Measurements from ENCODE around the gene C20orf173.

DNA sequence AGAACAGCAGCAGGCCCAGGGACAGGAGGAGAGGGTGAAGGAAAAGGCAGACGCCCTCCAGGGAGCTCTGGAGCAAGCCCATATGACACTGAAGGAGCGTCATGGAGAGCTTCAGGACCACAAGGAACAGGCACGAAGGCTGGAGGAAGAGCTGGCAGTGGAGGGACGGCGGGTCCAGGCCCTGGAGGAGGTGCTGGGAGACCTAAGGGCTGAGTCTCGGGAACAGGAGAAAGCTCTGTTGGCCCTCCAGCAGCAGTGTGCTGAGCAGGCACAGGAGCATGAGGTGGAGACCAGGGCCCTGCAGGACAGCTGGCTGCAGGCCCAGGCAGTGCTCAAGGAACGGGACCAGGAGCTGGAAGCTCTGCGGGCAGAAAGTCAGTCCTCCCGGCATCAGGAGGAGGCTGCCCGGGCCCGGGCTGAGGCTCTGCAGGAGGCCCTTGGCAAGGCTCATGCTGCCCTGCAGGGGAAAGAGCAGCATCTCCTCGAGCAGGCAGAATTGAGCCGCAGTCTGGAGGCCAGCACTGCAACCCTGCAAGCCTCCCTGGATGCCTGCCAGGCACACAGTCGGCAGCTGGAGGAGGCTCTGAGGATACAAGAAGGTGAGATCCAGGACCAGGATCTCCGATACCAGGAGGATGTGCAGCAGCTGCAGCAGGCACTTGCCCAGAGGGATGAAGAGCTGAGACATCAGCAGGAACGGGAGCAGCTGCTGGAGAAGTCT is 25.5 kb downstream of the C20orf173 start:
- TF ChIP-seq, protein P1, sequence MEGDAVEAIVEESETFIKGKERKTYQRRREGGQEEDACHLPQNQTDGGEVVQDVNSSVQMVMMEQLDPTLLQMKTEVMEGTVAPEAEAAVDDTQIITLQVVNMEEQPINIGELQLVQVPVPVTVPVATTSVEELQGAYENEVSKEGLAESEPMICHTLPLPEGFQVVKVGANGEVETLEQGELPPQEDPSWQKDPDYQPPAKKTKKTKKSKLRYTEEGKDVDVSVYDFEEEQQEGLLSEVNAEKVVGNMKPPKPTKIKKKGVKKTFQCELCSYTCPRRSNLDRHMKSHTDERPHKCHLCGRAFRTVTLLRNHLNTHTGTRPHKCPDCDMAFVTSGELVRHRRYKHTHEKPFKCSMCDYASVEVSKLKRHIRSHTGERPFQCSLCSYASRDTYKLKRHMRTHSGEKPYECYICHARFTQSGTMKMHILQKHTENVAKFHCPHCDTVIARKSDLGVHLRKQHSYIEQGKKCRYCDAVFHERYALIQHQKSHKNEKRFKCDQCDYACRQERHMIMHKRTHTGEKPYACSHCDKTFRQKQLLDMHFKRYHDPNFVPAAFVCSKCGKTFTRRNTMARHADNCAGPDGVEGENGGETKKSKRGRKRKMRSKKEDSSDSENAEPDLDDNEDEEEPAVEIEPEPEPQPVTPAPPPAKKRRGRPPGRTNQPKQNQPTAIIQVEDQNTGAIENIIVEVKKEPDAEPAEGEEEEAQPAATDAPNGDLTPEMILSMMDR (IDR thresholded peaks at IDR 0.05), result no peak
- TF ChIP-seq, protein P2, sequence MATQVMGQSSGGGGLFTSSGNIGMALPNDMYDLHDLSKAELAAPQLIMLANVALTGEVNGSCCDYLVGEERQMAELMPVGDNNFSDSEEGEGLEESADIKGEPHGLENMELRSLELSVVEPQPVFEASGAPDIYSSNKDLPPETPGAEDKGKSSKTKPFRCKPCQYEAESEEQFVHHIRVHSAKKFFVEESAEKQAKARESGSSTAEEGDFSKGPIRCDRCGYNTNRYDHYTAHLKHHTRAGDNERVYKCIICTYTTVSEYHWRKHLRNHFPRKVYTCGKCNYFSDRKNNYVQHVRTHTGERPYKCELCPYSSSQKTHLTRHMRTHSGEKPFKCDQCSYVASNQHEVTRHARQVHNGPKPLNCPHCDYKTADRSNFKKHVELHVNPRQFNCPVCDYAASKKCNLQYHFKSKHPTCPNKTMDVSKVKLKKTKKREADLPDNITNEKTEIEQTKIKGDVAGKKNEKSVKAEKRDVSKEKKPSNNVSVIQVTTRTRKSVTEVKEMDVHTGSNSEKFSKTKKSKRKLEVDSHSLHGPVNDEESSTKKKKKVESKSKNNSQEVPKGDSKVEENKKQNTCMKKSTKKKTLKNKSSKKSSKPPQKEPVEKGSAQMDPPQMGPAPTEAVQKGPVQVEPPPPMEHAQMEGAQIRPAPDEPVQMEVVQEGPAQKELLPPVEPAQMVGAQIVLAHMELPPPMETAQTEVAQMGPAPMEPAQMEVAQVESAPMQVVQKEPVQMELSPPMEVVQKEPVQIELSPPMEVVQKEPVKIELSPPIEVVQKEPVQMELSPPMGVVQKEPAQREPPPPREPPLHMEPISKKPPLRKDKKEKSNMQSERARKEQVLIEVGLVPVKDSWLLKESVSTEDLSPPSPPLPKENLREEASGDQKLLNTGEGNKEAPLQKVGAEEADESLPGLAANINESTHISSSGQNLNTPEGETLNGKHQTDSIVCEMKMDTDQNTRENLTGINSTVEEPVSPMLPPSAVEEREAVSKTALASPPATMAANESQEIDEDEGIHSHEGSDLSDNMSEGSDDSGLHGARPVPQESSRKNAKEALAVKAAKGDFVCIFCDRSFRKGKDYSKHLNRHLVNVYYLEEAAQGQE (IDR thresholded peaks at IDR 0.05; ENCODE audit: insufficient read depth in 1 of 2, low read depth in 2 of 2, low read length in 1 of 2), result no peak

All from Panc1 (cell line).